BLaER1 treated with 17β-estradiol and CSF1 and Interleukin-3, amounts not matched to agents 10 nM and 100 nM (cell line): ENCODE data around the gene ZMIZ1.
"Not testable (repeated sequence)": the region's sequence is repeated elsewhere in the genome, so short reads cannot be mapped to it uniquely, and the experiment has no call there.

Experiments used
- H3K27ac ChIP-seq, 11 experiments: shearing (Covaris generic); formaldehyde crosslinking; 2 replicates each; pipeline ENCODE4 v1.8.1; 2022
- H3K27me3 ChIP-seq, 11 experiments: shearing (Covaris generic); formaldehyde crosslinking; 2 replicates each; pipeline ENCODE4 v1.8.1; 2022
- H3K36me3 ChIP-seq, 11 experiments: shearing (Covaris generic); formaldehyde crosslinking; 2 replicates each; pipeline ENCODE4 v1.8.1; 2022
- H3K4me1 ChIP-seq, 10 experiments: shearing (Covaris generic); formaldehyde crosslinking; 2 replicates each; pipeline ENCODE4 v1.8.1; 2022
- H3K4me2 ChIP-seq, 11 experiments: shearing (Covaris generic); formaldehyde crosslinking; 2 replicates each; pipeline ENCODE4 v1.8.1; 2022
- H3K4me3 ChIP-seq, 10 experiments: shearing (Covaris generic); formaldehyde crosslinking; 2 replicates each; pipeline ENCODE4 v1.8.1; 2022
- H3K9ac ChIP-seq, 11 experiments: shearing (Covaris generic); formaldehyde crosslinking; 2 replicates each; pipeline ENCODE4 v1.8.1; 2022
- H3K9me3 ChIP-seq, 11 experiments: shearing (Covaris generic); formaldehyde crosslinking; replicated peaks in 1 of 11; 2 replicates each; pipeline ENCODE4 v1.8.1; 2022
- H4K20me1 ChIP-seq, 11 experiments: shearing (Covaris generic); formaldehyde crosslinking; 2 replicates each; pipeline ENCODE4 v1.8.1; 2022
- Cebpa-rat ChIP-seq, 11 experiments: shearing (Covaris generic); IDR thresholded peaks; 2 replicates each; pipeline ENCODE4 v1.8.1; 2022

ZMIZ1 gene

DNA sequence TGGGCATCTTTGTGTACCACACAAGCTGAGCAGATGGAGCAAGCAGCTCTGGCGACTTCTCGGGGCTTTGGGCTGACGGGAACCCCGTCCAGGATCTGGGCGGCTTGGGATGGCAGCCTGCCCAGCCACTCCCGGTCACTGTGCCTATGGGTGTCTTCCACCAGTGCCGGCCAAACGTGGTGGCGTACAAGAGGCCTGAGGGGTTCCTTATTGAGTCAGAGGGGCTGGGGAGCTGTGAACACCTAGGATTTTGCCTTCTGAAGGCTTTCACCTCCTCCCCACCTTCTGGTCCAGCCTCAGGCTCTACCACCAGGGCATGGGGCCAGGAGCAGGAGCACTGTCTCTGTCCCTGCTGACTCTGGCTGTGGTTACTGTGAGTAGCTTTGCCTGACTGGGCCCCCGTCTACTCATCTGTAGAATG lies 206.7 kb downstream of the ZMIZ1 start:
- Histone ChIP-seq H3K27ac (peak overlapping the region in 10 of 11 experiments; percentile 35 to 91 (median 60); a peak in 18 of 22 replicates), H3K4me2 (peak overlapping the region in 4 of 11 experiments; percentile 95 to 99 (median 98); a peak in 8 of 22 replicates), H4K20me1 (peaks cover 83 to 96% (median 86%) of the 10 kb centered on the region in 11 experiments), H3K27me3 (no peaks in the 10 kb centered on the region), H3K9ac (peak overlapping the region in 7 of 11 experiments; percentile 8 to 52 (median 26); a peak in 10 of 22 replicates), H3K4me1 (peaks cover 46 to 85% (median 57%) of the 10 kb centered on the region in 10 experiments), H3K9me3 (peaks cover 0 to 18% (median 8%) of the 10 kb centered on the region in 11 experiments; a peak in 11 of 22 replicates), H3K4me3 (no peak overlapping the region), H3K36me3 (peaks cover 77 to 95% (median 89%) of the 10 kb centered on the region in 11 experiments)
- TF ChIP-seq Cebpa-rat (IDR thresholded peaks at IDR 0.05), result no peak

DNA sequence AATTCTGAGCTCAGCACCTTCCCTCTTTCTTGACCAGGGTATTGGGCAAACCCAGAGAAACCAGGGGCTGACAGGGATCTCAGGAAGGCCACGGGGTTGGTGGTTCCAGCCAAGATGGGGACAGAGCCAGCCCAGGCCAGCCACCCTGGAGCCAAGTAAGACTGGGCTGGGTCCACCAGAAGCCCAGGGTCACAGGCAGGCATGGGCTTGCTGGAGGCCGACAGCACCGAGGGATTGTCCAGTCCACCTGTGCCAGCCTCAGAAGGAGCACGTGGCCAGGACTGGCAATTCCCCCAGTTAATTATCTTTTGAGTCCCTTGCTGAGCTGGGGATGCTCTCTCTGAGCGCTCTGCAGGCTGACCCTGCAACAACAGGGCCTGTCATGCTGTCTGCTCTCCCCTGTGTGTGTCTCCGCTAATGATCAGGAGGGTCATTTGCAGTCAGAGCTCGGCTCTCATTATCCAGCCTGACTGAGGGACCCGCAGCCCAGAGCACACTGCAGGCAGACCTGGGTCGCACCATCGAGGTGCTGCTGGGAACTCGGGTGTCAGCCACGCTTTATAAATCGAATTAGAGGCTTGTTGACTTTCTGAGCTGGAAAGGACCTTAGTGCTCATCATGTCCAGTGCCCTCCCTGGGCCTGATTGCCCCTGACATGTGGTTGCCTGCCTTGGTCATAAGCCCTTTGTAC lies 209.0 kb downstream of the ZMIZ1 start:
- peaks cover 84 to 100% (median 95%) of the 10 kb centered on the region in 11 experiments for H3K36me3 ChIP-seq
- H3K27me3 ChIP-seq, result no peaks in the 10 kb centered on the region
- TF ChIP-seq Cebpa-rat (IDR thresholded peaks at IDR 0.05), result no peak
- H3K27ac ChIP-seq, result no peak overlapping the region; a peak in 1 of 22 replicates
- H3K9ac ChIP-seq, result peak overlapping the region in 1 of 11 experiments; percentile 45; a peak in 2 of 22 replicates
- H3K4me3 ChIP-seq, result no peak overlapping the region
- H3K9me3 ChIP-seq, result peaks cover 0 to 18% (median 8%) of the 10 kb centered on the region in 11 experiments; a peak in 11 of 22 replicates
- H3K4me2 ChIP-seq, result no peak overlapping the region
- peaks cover 44 to 85% (median 57%) of the 10 kb centered on the region in 10 experiments for H3K4me1 ChIP-seq
- peaks cover 82 to 96% (median 86%) of the 10 kb centered on the region in 11 experiments for H4K20me1 ChIP-seq

DNA sequence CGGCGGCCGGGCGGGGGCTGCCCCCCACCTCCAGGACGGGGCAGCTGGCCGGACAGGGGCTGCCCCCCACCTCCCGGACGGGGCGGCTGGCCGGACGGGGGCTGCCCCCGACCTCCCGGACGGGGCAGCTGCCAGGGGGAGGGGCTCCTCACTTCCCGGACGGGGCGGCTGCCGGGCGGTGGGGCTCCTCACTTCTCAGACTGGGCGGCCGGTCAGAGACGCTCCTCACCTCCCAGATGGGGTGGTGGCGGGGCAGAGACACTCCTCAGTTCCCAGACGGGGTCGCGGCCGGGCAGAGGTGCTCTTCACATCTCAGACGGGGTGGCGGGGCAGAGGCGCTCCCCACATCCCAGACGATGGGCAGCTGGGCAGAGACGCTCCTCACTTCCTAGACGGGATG lies 210.3 kb downstream of the ZMIZ1 start:
- H4K20me1 ChIP-seq, result peaks cover 82 to 96% (median 86%) of the 10 kb centered on the region in 11 experiments
- peaks cover 87 to 100% (median 95%) of the 10 kb centered on the region in 11 experiments for H3K36me3 ChIP-seq
- H3K27ac ChIP-seq, H3K4me3 ChIP-seq, H3K4me2 ChIP-seq, H3K9ac ChIP-seq, H3K27me3 ChIP-seq: not testable (repeated sequence)
- peaks cover 44 to 85% (median 57%) of the 10 kb centered on the region in 10 experiments for H3K4me1 ChIP-seq
- peaks cover 0 to 18% (median 8%) of the 10 kb centered on the region in 11 experiments; a peak in 11 of 22 replicates for H3K9me3 ChIP-seq

DNA sequence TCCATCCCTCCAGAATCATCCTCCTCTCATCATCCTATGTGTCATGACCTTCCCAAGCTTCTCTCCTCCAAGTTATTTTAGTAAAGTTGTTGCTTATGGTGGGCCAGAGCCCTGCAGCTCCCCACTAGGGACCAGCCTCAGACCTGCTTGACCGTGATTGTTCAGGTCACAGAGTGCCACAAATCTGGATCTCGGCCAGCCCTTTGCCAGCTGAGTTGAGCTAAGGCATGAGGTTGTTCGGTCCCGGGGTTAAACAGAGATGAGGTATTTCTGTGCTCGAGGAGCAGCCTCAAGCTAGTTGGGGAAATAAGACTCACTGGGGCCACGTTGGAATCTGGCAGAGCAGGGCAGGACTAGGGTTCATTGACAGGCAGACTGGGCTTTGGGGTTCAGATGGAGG lies 212.2 kb downstream of the ZMIZ1 start:
- Histone ChIP-seq H3K27ac (peak overlapping the region in 2 of 11 experiments; percentile 20 to 34; a peak in 1 of 22 replicates), H3K36me3 (peaks cover 80 to 97% (median 91%) of the 10 kb centered on the region in 11 experiments), H3K9me3 (peaks cover 0 to 18% (median 8%) of the 10 kb centered on the region in 11 experiments; a peak in 11 of 22 replicates), H3K4me1 (peaks cover 54 to 85% (median 61%) of the 10 kb centered on the region in 10 experiments), H3K4me2 (peak overlapping the region in 10 of 11 experiments; percentile 76 to 97 (median 88); a peak in 15 of 22 replicates), H4K20me1 (peaks cover 82 to 96% (median 86%) of the 10 kb centered on the region in 11 experiments), H3K27me3 (no peaks in the 10 kb centered on the region), H3K4me3 (no peak overlapping the region), H3K9ac (peak overlapping the region in 3 of 11 experiments; percentile 1 to 36 (median 21); a peak in 4 of 22 replicates)
- no peak for TF ChIP-seq Cebpa-rat (IDR thresholded peaks at IDR 0.05)

DNA sequence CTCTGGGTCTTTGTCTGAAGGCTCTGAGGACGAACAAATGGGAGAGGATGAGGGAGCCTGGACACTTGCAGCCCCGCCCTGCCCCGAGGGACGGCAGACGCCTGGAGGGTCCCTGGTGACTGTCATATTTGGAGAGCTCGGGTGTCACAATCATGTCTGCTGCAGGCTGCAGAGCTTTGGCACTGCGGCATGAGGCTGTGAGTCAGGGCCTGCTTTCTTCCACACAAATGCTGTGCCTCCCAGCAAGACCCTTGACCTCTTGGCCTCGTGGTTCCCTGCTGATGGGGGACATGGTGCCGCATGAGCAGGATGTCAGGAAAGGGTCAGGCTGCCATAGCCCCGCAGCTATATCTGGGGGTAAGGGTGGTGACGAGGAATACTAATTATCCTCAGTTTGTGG lies 213.6 kb downstream of the ZMIZ1 start:
- H3K4me2 ChIP-seq, result peak overlapping the region; percentile 76 to 97 (median 90)
- peaks cover 68 to 85% (median 75%) of the 10 kb centered on the region in 10 experiments for H3K4me1 ChIP-seq
- peaks cover 71 to 89% (median 82%) of the 10 kb centered on the region in 11 experiments for H3K36me3 ChIP-seq
- H4K20me1 ChIP-seq, result peaks cover 82 to 96% (median 86%) of the 10 kb centered on the region in 11 experiments
- H3K9ac ChIP-seq, result peak overlapping the region in 7 of 11 experiments; percentile 5 to 64 (median 31); a peak in 8 of 22 replicates
- TF ChIP-seq Cebpa-rat (IDR thresholded peaks at IDR 0.05), result no peak
- no peaks in the 10 kb centered on the region for H3K27me3 ChIP-seq
- no peak overlapping the region for H3K4me3 ChIP-seq
- peaks cover 0 to 9% (median 8%) of the 10 kb centered on the region in 11 experiments; a peak in 11 of 22 replicates for H3K9me3 ChIP-seq
- peak overlapping the region in 7 of 11 experiments; percentile 9 to 89 (median 32); a peak in 7 of 22 replicates for H3K27ac ChIP-seq

DNA sequence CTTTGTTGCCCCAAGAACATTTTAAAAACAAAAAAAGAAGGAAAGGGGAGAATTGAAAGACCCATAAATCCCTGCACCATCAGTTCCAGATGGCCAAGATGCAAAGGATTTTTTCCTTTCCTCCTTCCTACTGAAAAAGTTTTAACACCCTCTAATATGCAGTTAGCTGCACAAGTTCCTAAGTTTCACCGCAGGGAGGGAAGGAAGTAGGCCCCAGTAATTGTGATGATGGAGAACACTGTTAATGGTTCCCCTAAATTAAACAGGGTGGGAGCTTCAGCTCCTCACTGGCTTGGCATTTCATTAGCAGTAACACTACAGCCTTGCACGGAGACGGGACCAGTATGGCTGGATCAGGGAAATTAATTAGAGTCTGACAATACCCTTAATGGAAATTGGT lies 214.8 kb downstream of the ZMIZ1 start:
- Histone ChIP-seq H3K27ac (peak overlapping the region in 6 of 11 experiments; percentile 16 to 89 (median 66); a peak in 8 of 22 replicates), H3K36me3 (peaks cover 72 to 90% (median 83%) of the 10 kb centered on the region in 11 experiments), H3K4me1 (peaks cover 80 to 90% (median 87%) of the 10 kb centered on the region in 10 experiments), H3K9ac (peak overlapping the region in 5 of 11 experiments; percentile 10 to 64 (median 24); a peak in 5 of 22 replicates), H4K20me1 (peaks cover 87 to 98% (median 90%) of the 10 kb centered on the region in 11 experiments), H3K4me2 (peak overlapping the region; percentile 76 to 97 (median 90)), H3K4me3 (no peak overlapping the region), H3K27me3 (no peaks in the 10 kb centered on the region), H3K9me3 (no peaks in the 10 kb centered on the region; a peak in 1 of 22 replicates)
- no peak for TF ChIP-seq Cebpa-rat (IDR thresholded peaks at IDR 0.05)

DNA sequence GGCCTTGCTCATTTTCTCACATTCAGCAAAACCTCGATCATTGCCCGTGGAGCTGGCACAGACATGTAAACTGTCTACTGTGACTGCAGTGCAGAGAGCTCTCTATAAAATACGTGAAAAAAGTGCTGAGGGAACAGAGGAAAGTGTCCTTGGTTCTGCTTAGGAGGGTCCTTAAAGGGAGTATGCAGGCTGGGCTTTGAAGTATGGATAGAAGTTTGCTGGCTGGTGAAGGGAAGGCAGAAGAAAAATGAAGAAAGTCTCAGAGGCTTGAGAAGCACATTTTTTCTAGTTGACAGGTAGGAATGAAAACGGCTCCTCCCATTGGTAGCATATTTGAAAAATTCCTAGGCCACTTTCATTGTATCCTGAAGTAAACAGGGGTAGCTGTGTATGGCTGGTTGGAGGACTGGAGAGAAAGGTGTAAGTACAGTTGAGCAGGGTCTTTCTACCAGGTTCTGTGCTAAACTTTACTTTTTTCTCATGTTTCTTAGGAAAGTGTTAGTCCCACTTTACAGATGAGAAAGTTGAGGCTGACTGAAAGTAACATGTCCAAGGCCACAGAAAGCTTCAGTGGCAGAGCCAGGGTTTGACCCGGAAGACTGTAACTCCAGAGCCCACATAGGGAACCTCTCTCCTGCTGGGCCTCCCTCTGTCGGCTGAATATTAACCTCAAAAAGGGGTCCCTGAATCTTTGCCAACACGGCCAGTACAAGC lies 215.5 kb downstream of the ZMIZ1 start:
- H4K20me1 ChIP-seq, result peaks cover 94 to 100% (median 97%) of the 10 kb centered on the region in 11 experiments
- no peak overlapping the region for H3K4me3 ChIP-seq
- no peaks in the 10 kb centered on the region for H3K27me3 ChIP-seq
- H3K4me1 ChIP-seq, result peaks cover 83 to 97% (median 94%) of the 10 kb centered on the region in 10 experiments
- peak overlapping the region in 9 of 11 experiments; percentile 6 to 75 (median 59); a peak in 13 of 22 replicates for H3K9ac ChIP-seq
- H3K36me3 ChIP-seq, result peaks cover 75 to 91% (median 85%) of the 10 kb centered on the region in 11 experiments
- H3K4me2 ChIP-seq, result peak overlapping the region; percentile 76 to 97 (median 90)
- TF ChIP-seq Cebpa-rat (IDR thresholded peaks at IDR 0.05), result no peak
- H3K27ac ChIP-seq, result peak overlapping the region; percentile 6 to 89 (median 78); a peak in 15 of 22 replicates
- no peaks in the 10 kb centered on the region for H3K9me3 ChIP-seq
